Chondrocyte (in vitro differentiated cells): ENCODE results near the gene ATP4A. TPM values are rescaled to one million over a fixed set of nuclear protein-coding genes. Genes with fewer than 3 reads are reported as not detected.

Experiments
- DNase-seq: peaks from one replicate; pipeline ENCODE4 v3.0.0; 2021; ENCODE audit warnings: mixed read lengths, low spot score
- H3K27ac Mint-ChIP-seq: one replicate; pipeline ENCODE4 v1.8.0; 2021; ENCODE audit warnings: mild to moderate bottlenecking, moderate library complexity, mixed read lengths; ENCODE audit not compliant: unreplicated experiment
- H3K27me3 Mint-ChIP-seq: 2 replicates; pipeline ENCODE4 v1.8.0; 2021; ENCODE audit warnings: low read depth, mixed read lengths
- H3K36me3 Mint-ChIP-seq: 2 replicates; pipeline ENCODE4 v1.8.0; 2021; ENCODE audit warnings: low read depth, mixed read lengths
- H3K4me1 Mint-ChIP-seq: 2 replicates; pipeline ENCODE4 v1.8.0; 2021; ENCODE audit warnings: low read depth, mild to moderate bottlenecking, mixed read lengths
- H3K4me3 Mint-ChIP-seq: one replicate; pipeline ENCODE4 v1.8.0; 2021; ENCODE audit warnings: mild to moderate bottlenecking, moderate library complexity, mixed read lengths; ENCODE audit not compliant: unreplicated experiment
- H3K9me3 Mint-ChIP-seq: 2 replicates; pipeline ENCODE4 v1.8.0; 2021; ENCODE audit warnings: low read depth, mixed read lengths
- CTCF ChIP-seq: fragments of 200-600 bp; sonication (generic); IDR thresholded peaks from 2 replicates; pipeline ENCODE4 v1.5.0; 2021; ENCODE audit warnings: antibody characterized with exemption, mild to moderate bottlenecking, moderate library complexity
- total RNA-seq: library from RNA; stranded (reverse); gene quantifications from 3 replicates; pipeline ENCODE4 v1.2.1, GENCODE V29; 2021

ATP4A gene
- total RNA-seq, 1 donor from 2014 or later = not detected

- H3K36me3 Mint-ChIP-seq = no peaks in the 10 kb centered on the region
- H3K27me3 Mint-ChIP-seq = peaks cover 13% of the 10 kb centered on the region
- peaks cover 16% of the 10 kb centered on the region for H3K4me1 Mint-ChIP-seq
- no peak overlapping the region for H3K27ac Mint-ChIP-seq
- no peaks in the 10 kb centered on the region for H3K9me3 Mint-ChIP-seq
- no peak overlapping the region for H3K4me3 Mint-ChIP-seq
- DNase-seq = no peak
- TF ChIP-seq CTCF = no peak
Observed at GRCh38 chr19:35522745-35523327, 40.6 kb downstream of the ATP4A start.

GRCh38 chr19:35521124-35521743 is 42.2 kb downstream of the ATP4A start:
- peaks cover 16% of the 10 kb centered on the region for H3K4me1 Mint-ChIP-seq
- H3K27ac Mint-ChIP-seq = no peak overlapping the region
- no peak overlapping the region for H3K4me3 Mint-ChIP-seq
- H3K36me3 Mint-ChIP-seq = no peaks in the 10 kb centered on the region
- no peak for DNase-seq
- no peaks in the 10 kb centered on the region for H3K9me3 Mint-ChIP-seq
- TF ChIP-seq CTCF = no peak
- peaks cover 13% of the 10 kb centered on the region for H3K27me3 Mint-ChIP-seq

- no peaks in the 10 kb centered on the region for H3K36me3 Mint-ChIP-seq
- no peaks in the 10 kb centered on the region for H3K9me3 Mint-ChIP-seq
- peaks cover 19% of the 10 kb centered on the region for H3K4me1 Mint-ChIP-seq
- no peak overlapping the region for H3K4me3 Mint-ChIP-seq
- peaks cover 2% of the 10 kb centered on the region for H3K27me3 Mint-ChIP-seq
- DNase-seq = no peak
- no peak for TF ChIP-seq CTCF
- peak overlapping the region; percentile 91 for H3K27ac Mint-ChIP-seq
Observed at GRCh38 chr19:35519291-35519690, 44.2 kb downstream of the ATP4A start.

- Mint-ChIP-seq H3K4me1 (peaks cover 19% of the 10 kb centered on the region), H3K36me3 (no peaks in the 10 kb centered on the region), H3K27ac (peak overlapping the region; percentile 91), H3K4me3 (no peak overlapping the region), H3K9me3 (no peaks in the 10 kb centered on the region), H3K27me3 (peaks cover 4% of the 10 kb centered on the region)
- no peak for TF ChIP-seq CTCF
- no peak for DNase-seq
Observed at GRCh38 chr19:35518313-35518712, 45.1 kb downstream of the ATP4A start.

GRCh38 chr19:35517342-35517741 is 46.1 kb downstream of the ATP4A start:
- H3K4me3 Mint-ChIP-seq = no peak overlapping the region
- DNase-seq = no peak

More at GRCh38 chr19:35517342-35517741, 46.1 kb downstream of the ATP4A start:
- no peaks in the 10 kb centered on the region for H3K36me3 Mint-ChIP-seq
- no peak for TF ChIP-seq CTCF
- no peak overlapping the region for H3K27ac Mint-ChIP-seq
- peaks cover 8% of the 10 kb centered on the region for H3K27me3 Mint-ChIP-seq
- H3K9me3 Mint-ChIP-seq = no peaks in the 10 kb centered on the region
- H3K4me1 Mint-ChIP-seq = peaks cover 19% of the 10 kb centered on the region
